Type B pancreatic cell (in vitro differentiated cells): ENCODE measurements around the gene TMEM271. TPM values are rescaled to one million over a fixed set of nuclear protein-coding genes. Genes with fewer than 3 reads are reported as not detected.

Experiments used
- DNase-seq: peaks from one replicate; pipeline ENCODE4 v3.0.0; 2021; ENCODE audit warnings: mixed read lengths; ENCODE audit not compliant: unreplicated experiment; ENCODE audit errors: extremely low spot score
- H3K27ac Mint-ChIP-seq: 2 replicates; pipeline ENCODE4 v1.8.0; 2021; ENCODE audit warnings: mild to moderate bottlenecking, mixed read lengths
- H3K27me3 Mint-ChIP-seq: 2 replicates; pipeline ENCODE4 v1.8.0; 2021; ENCODE audit warnings: mixed read lengths
- H3K36me3 Mint-ChIP-seq: 2 replicates; pipeline ENCODE4 v1.8.0; 2021; ENCODE audit warnings: mixed read lengths
- H3K4me1 Mint-ChIP-seq: one replicate; pipeline ENCODE4 v1.8.0; 2021; ENCODE audit warnings: mixed read lengths; ENCODE audit not compliant: unreplicated experiment
- H3K4me3 Mint-ChIP-seq: 2 replicates; pipeline ENCODE4 v1.8.0; 2021; ENCODE audit warnings: mild to moderate bottlenecking, mixed read lengths
- H3K9me3 Mint-ChIP-seq: 2 replicates; pipeline ENCODE4 v1.8.0; 2021; ENCODE audit warnings: mixed read lengths
- CTCF ChIP-seq: fragments of 200-600 bp; sonication (generic); conservative IDR thresholded peaks from 2 replicates; pipeline ENCODE4 v1.5.0; 2021; ENCODE audit warnings: antibody characterized with exemption, mild to moderate bottlenecking
- total RNA-seq: library from RNA; stranded (reverse); gene quantifications from 2 replicates; pipeline ENCODE4 v1.2.1, GENCODE V29; 2021; ENCODE audit warnings: low replicate concordance

The TMEM271 gene
- total RNA-seq, 1 donor from 2014 or later, result 0.36 TPM

- H3K36me3 Mint-ChIP-seq, result peaks cover 9% of the 10 kb centered on the region
- no peak overlapping the region for H3K27ac Mint-ChIP-seq
- TF ChIP-seq CTCF, result no peak
- no peaks in the 10 kb centered on the region for H3K27me3 Mint-ChIP-seq
- DNase-seq, result no peak
- no peaks in the 10 kb centered on the region for H3K9me3 Mint-ChIP-seq
- no peak overlapping the region for H3K4me3 Mint-ChIP-seq
- H3K4me1 Mint-ChIP-seq, result no peaks in the 10 kb centered on the region
These were observed 40.2 kb downstream of the TMEM271 start for GRCh38 chr4:535924-536281.

GRCh38 chr4:535181-535923, 40.7 kb downstream of the TMEM271 start:
- Mint-ChIP-seq H3K27me3 (no peaks in the 10 kb centered on the region), H3K4me1 (no peaks in the 10 kb centered on the region), H3K9me3 (no peaks in the 10 kb centered on the region), H3K27ac (no peak overlapping the region), H3K36me3 (peaks cover 11% of the 10 kb centered on the region), H3K4me3 (no peak overlapping the region)
- TF ChIP-seq CTCF, result no peak
- no peak for DNase-seq

- DNase-seq, result no peak
- Mint-ChIP-seq H3K36me3 (peaks cover 13% of the 10 kb centered on the region), H3K4me1 (no peaks in the 10 kb centered on the region), H3K27ac (no peak overlapping the region), H3K27me3 (no peaks in the 10 kb centered on the region), H3K9me3 (no peaks in the 10 kb centered on the region), H3K4me3 (no peak overlapping the region)
- TF ChIP-seq CTCF, result no peak
These were observed 41.4 kb downstream of the TMEM271 start for GRCh38 chr4:534576-535151.

GRCh38 chr4:534101-534575, 42.0 kb downstream of the TMEM271 start:
- no peak overlapping the region for H3K4me3 Mint-ChIP-seq
- no peaks in the 10 kb centered on the region for H3K9me3 Mint-ChIP-seq
- TF ChIP-seq CTCF, result no peak
- no peaks in the 10 kb centered on the region for H3K4me1 Mint-ChIP-seq
- DNase-seq, result no peak
- no peak overlapping the region for H3K27ac Mint-ChIP-seq
- peaks cover 13% of the 10 kb centered on the region for H3K36me3 Mint-ChIP-seq
- H3K27me3 Mint-ChIP-seq, result no peaks in the 10 kb centered on the region

- no peak overlapping the region for H3K4me3 Mint-ChIP-seq
- no peak for DNase-seq
- no peaks in the 10 kb centered on the region for H3K4me1 Mint-ChIP-seq
- no peaks in the 10 kb centered on the region for H3K9me3 Mint-ChIP-seq
- no peak overlapping the region for H3K27ac Mint-ChIP-seq
- no peaks in the 10 kb centered on the region for H3K27me3 Mint-ChIP-seq
- TF ChIP-seq CTCF, result no peak
- peaks cover 13% of the 10 kb centered on the region for H3K36me3 Mint-ChIP-seq
These were observed 42.6 kb downstream of the TMEM271 start for GRCh38 chr4:533318-534100.
